HG03565 (cell line): ENCODE data around the gene USF1.

ENCODE experiments used
- ATAC-seq: cut with Tn5 transposase; IDR thresholded peaks from one replicate; pipeline ENCODE4 v1.9.1; 2021; ENCODE audit warnings: mild to moderate bottlenecking, moderate library complexity; ENCODE audit not compliant: unreplicated experiment

The USF1 gene, protein sequence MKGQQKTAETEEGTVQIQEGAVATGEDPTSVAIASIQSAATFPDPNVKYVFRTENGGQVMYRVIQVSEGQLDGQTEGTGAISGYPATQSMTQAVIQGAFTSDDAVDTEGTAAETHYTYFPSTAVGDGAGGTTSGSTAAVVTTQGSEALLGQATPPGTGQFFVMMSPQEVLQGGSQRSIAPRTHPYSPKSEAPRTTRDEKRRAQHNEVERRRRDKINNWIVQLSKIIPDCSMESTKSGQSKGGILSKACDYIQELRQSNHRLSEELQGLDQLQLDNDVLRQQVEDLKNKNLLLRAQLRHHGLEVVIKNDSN

GRCh38 chr1:161045736-161046604 lies at the start of gene USF1:
Gene USF1, minus strand, starts transcription at chr1:161045977. Its CDS starts 2,702 bp downstream, at chr1:161043275.
- ATAC-seq = peak; percentile 68

- no peak for ATAC-seq
Measured at GRCh38 chr1:161095230-161095629, 49.5 kb upstream of the USF1 start.

- no peak for ATAC-seq
Measured at GRCh38 chr1:161094481-161094880, 48.7 kb upstream of the USF1 start.

GRCh38 chr1:161092621-161093028 lies 46.8 kb upstream of the USF1 start:
- ATAC-seq = no peak

DNA sequence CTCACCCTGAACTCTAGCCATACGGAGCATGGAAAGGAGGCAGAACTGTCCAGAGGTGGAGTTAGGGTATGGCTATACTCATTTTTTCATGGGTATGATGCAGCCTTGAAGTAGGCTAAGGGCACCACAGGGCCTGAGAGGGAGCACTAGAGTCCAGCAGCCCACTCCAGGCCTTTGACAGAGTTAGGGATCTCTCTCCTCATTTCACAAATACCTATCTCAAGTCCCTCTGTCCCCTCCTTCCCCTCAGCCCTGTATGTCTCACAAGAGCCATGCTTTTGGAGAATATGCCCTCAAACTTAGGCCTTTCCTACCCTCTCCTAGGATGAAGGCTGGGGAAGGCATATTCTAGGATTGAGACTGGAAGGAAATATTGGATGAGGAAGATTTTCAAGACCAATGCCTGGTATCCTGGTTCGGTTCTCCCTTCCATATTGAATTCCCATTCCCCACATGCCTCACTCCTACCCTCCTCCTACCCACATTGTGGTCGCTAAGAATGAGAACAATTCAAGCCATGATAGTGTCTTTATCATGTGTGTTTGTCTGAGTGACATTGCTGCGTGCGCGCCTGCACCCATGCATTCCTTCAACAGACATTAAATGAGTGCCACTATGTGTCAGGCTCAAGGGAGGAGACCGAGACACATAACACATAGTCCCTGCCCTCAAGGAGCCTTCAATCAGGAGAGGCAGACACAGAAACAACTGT lies 46.2 kb upstream of the USF1 start:
- ATAC-seq = no peak

GRCh38 chr1:161091093-161091492 lies 45.3 kb upstream of the USF1 start:
- no peak for ATAC-seq

DNA sequence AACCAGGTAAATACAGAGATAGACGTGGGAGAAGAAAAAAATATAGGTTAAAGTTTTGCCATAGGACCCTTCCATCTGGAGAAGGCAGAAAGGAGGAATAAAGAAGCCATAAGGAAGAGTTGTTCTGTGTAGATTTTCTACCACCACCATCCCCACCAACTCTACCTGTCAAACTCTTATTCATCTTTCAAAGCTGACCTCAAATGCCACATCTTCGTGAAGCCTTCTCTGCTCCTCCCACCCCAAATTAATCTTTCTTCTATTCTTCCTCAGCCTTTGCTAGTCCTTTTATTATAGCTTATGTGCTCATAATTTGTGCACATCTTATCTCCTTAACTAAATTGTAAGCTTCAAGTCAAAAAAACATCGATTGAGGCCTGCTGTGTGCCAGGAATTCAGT lies 44.8 kb upstream of the USF1 start:
- ATAC-seq = no peak

DNA sequence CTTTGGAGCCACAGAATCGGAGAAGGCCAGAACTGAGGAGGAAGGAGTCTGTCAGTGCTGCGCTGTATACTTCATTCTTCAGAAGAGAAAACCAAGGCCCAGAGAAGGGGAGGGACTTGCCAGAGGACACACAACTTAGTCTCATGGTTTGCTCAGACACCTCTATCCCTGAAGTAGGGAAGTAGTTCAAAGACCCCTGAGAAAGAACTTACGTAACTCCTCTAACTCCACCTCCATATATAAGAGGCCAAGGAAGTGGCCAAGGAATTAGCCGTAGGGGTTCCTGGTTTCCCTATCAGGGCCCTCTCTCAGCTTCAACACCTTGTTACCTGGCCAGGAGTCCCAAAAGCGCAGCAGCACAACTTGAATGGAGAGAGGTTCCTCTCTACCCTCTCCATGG lies 44.2 kb upstream of the USF1 start:
- ATAC-seq = no peak

- no peak for ATAC-seq
Measured at GRCh38 chr1:161089251-161089924, 43.6 kb upstream of the USF1 start, which contains the start of gene NECTIN4. Gene NECTIN4, minus strand, starts transcription at chr1:161089558. Its CDS starts 262 bp downstream, at chr1:161089296.

- ATAC-seq = no peak
Measured at GRCh38 chr1:161088587-161089110, 42.9 kb upstream of the USF1 start.

DNA sequence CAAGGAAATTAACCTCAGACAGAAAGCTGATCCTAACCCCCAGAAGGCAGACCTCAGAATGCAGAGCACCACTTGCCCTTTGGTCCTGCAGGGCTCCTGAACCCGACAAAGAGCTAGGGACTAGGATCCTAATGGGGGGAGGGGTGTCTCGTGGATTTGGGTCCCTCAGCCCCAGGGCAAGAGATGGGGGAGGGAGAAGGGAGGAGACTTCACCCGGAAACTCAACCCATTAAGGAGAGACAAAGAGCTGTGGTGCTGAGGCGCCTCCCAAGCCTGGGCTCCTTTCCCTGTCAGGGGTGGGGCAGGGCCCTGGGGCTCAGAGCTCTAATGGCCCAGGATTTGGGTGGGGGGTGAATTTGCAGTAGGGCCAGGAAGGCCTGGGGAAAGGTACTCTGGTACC lies 40.7 kb upstream of the USF1 start:
- no peak for ATAC-seq

DNA sequence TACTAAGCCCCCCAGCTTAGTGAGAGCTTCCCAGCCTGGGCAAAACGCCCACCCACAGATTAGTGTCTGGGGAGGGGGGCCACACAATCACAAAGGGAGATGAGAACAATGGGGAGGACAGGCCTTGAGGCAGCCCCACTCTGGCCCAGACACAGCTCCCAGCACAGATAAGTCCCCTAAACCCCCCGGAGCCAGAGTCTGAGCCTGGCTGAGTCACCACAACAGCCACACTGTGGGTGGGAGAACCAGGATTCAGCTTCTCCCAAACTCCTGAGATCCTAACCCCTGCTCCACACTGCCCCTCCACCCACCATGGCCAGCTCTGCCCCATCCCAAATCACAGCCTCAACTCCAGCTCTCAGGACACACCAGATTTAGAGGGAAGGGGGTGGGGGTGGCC lies 39.4 kb upstream of the USF1 start:
- no peak for ATAC-seq

GRCh38 chr1:161084597-161084988 lies 38.8 kb upstream of the USF1 start:
- no peak for ATAC-seq

DNA sequence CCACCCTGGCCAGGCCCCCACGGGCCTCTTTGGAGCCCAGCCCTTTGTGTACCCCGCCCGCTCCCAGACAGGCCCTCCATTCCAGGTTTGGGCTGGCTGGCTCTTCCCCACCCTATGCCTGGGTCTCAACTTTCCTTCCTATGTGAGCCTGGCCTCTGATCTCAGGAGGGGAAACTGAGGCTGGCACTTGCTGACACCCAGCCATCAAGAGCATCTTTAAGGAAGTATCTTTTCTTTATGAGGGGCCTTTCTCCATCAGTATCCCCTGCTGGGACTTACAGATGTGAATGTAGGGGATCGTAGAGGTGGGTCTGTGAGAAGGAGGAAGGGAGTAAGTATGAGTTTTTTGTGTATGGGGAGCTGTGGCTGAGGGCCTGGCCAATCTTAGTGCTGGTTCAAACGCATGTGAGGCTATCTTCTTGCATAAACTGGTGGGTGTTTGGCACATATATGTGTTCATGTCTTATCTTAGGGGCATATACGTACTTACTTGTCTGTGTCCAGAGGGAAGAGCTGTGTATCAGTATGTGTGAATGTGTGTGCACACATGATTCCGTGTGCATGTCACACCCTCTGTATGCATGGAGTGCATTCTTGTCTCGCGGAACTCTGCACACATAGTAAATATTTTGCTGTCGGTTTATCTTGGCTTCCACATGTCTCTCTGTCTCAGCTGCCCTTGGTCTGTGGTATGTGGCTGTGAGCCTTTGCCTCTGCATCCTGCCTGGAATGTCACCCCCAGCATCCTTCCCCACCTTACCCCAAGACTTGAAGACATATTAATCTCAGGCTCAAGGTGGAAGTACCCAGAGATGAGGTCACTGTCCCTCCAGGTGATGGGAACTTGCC lies 38.2 kb upstream of the USF1 start:
- no peak for ATAC-seq

DNA sequence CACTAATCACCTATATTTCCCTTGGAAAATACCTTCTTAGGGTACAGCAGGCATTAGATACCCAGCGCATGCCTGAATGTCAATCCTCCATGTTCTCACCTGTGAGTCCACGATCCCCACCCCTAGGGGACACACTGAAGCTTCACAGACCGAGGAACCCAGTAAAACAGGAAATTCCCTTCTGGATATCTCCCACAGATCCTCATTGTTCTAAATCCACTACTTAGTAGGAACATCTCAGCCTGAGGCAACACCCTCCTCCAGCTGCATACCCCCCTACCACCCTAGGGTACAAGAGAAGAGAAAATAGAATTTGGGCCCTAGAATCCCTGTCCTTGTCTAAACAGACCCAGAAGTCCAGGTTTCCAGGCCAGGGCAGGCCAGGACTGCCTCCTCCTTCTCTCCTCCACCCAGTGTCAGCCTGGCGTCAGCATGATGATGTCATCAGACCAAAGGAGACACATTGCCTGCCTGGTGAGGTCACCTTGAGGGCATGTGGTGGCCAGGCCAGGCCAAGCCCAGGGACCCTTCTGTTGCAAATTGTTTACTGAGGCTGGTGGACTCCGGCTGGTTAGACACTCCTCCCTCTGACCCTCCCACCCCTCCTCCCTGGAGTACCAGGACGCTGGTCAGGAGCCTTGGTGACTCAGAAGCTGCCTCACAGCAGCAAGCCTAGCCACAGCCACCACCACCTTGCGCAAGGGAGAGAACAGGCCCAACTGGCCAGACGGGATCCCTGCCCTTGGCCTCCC lies 37.4 kb upstream of the USF1 start:
- no peak for ATAC-seq

GRCh38 chr1:161082483-161082882 lies 36.7 kb upstream of the USF1 start:
- ATAC-seq = no peak

- ATAC-seq = no peak
Measured at GRCh38 chr1:161081519-161081918, 35.7 kb upstream of the USF1 start.

GRCh38 chr1:161080441-161081405 lies 34.9 kb upstream of the USF1 start:
- ATAC-seq = no peak
